NCI-H524 treated with DMSO at 0.1 percent for 48 hours (cell line): ENCODE measurements around the gene LRBA.

Experiments
- DNase-seq: peaks from one replicate; lab custom pipeline; 2025; lab: John Stamatoyannopoulos, UW

LRBA gene

DNA sequence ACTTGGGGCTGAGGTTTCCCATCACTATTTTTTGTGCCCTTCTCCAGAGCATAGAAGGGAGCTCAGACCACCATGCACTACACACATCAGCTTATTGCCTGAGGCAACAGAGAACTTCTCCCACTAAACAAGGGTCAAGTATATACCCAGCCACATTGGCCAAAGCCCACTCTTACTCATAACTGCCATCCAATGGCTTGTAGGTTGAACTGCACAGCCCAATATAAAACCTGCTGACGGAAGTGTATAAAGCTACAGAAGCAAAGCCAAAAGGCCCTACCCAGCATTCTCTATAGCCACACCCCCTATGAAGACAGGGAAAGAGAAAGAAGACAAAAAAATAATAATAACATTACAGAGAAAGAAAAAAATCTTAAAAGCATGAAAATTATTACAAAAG lies 139.7 kb downstream of the LRBA start:
- no peak for DNase-seq

DNA sequence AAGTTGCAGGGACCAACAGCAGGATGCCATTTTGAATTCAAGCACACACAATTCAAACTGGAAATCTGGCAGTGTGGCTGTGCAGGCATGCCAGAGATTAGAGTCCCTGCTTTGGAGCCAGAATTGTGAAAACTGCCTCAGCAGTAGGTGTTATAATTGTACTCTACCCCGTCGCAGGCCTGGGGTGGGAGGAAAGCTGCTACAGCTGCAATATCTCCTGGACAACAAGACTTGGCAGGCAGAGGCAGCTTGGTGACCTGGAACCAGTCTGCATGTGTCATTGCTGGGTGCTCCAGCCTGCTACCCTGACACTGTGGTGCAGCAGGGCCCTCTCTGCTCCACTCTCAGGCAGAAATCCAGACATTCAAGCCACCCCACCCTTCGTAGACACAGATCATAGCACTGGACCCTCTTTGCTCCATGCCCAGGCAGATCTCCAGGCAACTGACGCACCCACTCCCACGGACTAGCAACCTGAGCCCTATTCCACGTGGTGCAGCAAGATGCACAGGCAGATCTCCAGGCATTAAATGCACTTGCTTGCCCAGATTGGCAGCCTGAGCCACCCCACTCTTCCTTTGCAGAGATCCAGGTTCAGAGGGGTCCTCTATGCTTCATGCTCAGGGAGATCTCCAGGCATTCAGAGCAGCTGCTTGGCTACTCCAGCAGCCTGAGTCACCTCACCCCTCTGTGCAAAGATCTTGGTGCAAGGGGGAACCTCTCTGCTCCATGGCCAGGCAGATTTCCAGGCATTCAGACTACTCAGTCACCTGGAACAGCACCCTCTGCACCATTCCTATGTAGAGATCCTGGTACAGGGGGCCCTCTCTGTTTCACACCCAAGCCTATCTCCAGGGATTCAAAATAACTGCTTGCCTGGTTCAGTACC lies 140.5 kb downstream of the LRBA start:
- no peak for DNase-seq

DNA sequence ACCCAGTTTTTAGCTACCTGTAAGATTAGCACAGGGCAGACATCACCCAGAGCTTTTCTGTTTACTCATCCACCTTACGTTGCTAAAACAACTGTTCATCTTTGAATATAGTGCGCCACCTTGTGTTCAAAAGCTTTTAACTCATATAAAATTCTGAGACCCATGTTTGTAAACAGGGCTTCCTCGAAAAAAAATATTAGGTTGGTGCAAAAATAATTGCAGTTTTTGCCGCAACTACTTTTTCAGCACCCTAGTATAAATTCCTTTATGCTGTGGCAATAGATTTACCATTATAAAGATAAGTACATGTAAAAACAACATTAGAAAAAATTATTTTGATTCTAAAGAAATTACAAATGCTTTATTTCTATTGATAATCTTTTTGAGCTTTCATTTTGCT lies 147.9 kb downstream of the LRBA start:
- DNase-seq: no peak

DNA sequence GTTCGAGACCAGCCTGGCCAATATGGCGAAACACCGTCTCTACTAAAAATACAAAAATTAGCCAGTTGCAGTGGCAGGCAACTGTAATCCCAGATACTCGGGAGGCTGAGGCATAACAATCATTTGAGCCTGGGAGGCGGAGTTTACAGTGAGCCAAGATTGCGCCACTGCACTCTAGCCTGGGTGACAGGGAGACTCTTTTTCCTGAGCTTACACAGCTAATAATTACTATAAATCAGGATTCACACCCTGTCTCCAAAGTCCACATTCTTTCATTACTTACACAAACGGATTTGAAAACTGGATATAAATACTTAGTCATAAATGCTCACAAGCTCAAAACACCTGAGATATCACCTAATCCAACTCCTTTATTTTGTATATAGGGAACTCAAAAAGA lies 151.6 kb downstream of the LRBA start:
- no peak for DNase-seq

DNA sequence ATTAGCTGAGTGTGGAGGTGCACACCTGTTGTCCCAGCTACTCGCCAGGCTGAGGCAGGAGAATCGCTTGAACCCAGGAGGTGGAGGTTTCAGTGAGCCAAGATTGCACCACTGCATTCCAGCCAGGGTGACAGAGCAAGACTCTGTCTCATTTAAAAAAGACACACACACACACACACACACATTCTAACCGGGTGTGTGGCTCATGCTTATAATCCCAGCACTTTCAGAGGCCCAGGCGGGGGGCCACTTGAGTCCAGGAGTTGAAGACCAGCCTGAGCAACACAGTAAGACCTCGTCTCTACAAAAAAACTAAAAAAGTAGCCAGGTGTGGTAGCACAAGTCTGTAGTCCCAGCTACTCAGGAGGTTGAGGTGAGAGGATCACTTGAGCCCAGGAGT lies 152.3 kb downstream of the LRBA start:
- no peak for DNase-seq

DNA sequence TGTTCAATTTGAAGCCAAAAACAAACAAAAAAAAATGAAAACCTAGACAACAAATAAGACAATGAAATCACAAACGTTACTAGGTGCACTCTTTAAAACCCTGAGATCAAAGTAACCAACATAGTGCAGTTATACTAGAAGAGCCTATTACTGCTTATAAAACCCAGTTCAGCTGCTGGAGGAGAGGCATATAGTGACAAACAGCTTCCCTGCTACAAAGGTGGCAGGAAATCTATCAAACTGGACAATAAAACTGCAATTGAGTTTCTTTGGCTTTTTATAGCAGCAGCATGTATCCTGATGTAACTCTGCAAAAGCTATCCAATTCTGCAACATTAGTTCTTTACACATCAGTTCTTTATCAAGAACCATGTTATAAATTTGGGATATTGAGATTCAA lies 155.6 kb downstream of the LRBA start:
- no peak for DNase-seq

DNA sequence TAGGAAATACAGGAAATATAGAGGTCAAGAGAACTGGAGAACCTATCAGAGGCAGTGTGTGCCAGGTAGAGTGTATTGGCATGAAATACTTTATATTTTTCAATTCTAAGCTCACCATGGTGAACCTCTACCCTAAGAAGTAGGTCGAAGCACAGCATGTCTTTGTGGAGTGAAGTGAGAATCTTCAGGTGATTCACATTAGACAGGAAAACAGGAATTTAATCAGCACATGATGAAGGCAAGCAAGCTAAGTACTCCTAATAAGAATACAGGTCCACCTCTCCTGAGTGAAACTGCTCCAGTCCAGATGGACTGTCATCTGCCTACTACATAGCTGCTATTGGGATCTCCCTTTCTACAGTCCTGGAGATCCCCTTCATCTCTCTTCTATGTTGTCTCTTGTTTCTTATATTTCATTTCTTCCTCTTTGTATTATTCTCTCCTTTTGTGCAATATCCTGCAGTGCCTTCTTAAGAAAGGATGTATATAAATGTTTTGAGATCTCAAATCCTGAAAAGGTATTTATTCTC lies 159.0 kb downstream of the LRBA start:
- no peak for DNase-seq

DNA sequence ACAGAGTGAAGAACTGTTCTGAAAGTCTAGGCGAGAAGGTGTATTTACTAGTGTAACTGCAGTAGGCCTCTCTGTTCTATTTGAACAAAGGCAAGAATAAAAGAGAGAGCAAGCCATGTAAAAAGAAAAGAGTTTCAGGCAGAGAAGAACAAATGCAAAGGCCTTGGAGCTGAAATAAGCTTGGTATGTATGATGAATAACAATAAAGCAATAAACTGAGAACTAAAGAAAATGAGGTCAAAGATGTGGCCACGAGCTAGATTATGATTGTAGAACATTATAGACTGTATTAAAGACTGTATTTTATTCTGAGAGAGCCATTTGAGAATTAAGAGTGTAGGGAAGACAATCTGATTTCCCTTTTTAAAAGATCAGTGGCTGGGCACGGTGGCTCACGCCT lies 160.5 kb downstream of the LRBA start:
- no peak for DNase-seq

DNA sequence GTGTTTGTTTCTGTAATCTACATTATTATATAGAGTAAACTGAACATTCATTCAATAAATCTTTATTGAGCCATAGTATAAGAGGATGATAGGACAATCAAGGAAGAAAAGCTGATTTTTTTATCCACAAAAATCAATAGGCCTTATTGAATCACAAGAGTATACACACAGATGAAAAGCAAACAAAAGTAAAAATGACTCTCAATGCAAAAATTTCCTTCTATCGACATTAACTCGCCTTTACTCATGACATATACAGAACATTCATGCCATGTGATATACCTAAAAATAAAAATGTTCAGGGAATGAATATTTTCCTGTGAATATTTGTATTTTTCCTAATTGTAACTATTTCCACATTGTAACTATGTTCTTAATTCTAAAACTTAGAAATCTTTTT lies 161.2 kb downstream of the LRBA start:
- DNase-seq: no peak

DNA sequence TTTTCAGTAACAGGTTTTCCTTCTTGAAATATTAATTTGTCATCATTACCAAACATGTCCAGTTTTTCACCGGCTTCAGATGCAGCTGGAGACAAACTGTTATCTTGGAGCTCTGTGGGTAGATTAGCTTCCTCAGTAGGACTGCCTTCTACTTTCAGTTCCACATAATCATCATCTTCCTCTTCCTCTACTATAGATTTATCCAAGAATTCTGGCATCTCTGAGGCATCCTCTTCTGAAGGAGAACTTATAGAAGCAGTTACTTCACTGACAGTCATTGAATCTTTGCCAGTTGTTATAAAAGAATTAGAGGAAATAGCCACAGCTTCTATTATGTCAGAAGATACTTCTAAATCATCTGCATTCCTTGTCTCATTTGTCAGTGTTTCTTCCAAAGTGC lies 162.9 kb downstream of the LRBA start:
- DNase-seq: no peak

DNA sequence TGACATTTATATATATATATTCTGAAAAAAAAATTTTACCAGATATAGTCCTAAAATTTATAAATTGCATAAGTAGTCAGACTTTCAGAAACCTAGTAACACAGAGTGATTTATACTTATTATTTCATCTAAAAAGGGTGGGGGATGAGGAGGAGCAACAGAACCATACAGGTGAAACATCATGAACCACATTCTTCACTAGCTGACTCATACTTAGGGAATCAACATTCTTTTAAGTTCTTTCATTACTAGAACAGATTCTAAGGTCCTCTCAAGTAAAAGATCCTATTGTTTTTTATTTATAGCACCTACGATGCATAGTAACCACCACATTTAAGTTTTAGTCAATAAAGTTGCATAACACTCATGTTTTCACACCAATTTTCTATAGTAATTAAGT lies 166.1 kb downstream of the LRBA start:
- no peak for DNase-seq

DNA sequence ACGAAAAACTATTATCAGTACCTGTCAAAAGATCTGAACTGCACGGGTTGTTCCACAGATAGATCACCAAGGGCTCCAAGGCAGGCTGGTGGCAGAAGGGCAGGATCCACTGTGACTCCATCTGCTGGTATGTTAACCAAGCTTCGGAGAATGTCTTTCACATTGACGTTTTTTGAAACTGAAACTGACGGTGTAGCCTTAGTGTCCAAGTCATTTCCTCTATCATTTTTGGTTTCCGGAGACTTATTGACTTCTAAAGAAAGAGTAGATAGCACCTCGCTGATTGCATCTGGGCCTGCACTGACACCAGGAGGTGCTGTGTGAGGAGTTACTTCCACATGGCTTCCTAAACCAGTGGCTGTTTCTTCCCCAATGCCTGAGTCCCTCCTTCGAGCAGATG lies 186.9 kb downstream of the LRBA start:
- no peak for DNase-seq

DNA sequence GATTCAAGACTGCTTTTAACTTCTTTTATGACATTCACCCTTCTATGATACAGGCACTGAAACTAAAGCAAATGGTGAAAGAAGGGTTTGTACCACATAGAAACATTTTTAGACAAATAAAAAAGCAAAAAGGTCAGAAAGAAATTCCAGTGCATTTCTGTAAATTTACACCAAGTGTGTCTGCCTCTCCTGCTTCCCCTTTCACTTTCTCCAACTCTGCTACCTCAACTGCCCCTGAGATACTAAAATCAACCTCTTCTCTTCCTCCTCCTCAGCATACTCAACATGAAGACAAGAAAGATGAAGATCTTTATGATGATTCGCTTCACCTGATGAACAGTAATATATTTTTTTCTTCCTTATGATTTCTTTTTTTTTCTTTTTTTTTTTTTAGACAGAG lies 187.9 kb downstream of the LRBA start:
- DNase-seq: no peak

DNA sequence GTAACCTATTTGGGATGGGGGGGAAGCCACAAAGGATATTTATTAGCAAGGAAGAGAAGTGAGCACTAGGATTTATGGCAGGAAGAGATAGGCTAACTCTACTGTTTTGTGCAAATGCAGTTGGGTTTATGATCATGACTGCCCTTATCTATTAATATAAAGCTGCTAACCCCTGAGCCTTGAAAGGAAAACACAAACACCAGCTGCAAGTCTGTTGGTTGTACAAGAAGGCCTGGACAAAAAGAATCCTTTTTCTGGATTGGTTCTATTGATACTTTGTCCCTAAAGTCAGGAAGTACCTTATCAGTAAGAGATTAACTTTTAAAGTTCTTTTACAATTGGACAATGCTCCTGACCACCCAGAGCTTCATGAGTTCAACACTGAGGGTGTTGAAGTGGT lies 188.8 kb downstream of the LRBA start:
- no peak for DNase-seq

DNA sequence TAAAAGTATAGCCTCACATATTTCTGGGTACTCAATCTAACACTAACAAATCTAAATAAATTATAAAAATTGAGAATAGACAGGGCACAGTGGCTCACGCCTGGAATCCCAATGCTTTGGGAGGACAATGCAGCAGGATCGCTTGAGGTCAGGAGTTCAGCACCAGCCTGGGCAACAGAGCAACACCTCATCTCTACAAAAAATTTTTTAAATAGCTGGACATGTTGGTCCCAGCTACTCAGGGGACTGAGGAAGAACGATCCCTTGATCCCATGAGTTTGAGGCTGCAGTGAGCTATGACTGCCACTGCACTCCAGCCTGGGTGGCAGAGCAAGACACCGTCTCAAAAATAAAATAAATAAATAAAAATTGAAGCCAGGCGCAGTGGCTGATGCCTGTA lies 192.7 kb downstream of the LRBA start:
- DNase-seq: no peak

DNA sequence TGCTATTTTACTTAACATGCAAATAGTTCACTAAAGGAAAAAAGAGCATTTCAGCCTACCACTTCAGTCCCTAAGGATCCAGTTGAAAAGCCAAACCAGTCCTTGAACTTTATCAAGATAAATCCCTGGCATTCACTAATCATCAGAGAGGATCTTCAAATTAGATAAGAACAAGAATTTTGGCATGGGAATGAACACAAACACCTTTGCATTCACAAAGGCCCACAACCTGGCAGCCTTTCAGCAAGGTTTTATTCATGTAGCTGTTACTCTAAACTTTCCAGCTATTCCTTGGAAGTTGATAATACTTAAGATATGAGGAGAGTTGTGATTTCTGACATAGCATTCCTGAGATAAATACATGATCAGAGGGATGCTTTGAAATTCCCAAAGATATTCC lies 193.4 kb downstream of the LRBA start:
- no peak for DNase-seq

DNA sequence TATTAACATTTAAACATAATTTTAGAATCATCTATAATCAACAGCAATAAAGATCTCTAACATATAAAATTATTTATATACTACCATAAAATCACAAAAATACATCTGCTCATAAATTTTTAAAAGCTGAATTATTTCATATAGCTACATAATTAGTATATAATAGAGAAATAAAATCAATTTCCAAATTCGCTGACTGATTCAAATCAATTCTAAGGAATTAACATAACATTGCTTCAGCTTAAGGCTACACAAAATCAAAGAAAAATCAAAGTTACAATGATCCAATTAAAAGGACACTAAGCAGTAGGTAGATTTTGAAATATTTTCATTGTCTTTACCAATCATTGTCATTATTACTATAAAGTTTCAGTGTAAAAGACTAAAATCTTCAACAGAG lies 194.7 kb downstream of the LRBA start:
- no peak for DNase-seq

DNA sequence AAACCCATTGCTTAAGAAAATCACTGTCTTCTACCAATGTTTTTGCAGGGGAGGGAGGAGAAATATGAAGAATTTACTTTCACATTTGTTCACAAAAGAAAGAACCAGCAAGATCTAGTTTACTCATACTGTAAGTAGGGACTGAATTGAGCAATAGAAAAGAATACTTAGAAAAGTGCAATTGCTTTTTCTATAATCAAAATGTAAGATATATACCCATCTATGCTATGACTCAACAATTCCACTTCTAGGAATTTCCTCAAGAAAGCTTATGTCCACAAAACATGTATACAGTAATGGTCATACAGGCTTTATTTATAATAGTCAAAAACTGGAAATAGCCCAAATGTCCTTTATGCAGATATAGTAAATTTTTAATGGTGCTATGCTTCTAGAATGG lies 196.4 kb downstream of the LRBA start:
- no peak for DNase-seq

DNA sequence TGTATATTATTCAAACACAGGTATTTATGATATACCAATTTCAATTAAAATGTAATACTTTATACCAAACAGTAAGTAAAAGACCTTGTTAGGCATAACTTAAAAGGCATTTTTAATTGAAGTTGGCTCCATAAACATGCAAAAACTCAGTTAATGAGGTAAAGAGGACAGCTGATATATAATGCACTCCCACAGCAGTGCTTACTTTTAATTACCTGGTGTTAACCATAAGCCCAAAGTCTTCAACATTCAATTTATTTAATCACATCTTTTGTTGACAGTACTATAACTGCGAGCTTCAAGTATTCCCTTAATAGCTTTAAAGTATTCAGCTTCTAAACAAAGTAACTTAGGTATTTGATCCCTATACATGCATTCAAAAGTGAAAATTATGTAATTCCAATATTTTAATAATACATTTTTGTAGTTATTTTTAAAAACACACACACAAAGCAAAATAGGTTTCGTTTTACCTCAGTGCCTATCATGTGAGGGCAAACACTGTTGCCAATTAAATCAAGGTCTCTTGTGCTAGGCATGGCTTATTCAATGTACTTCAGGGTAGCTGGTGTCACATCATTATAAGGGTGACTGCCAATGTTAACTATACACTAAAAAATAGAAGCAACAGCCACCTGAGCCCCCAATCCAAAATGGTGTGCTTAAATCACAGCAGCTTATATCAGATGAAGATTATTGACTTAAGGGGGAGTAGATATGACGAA lies 197.1 kb downstream of the LRBA start:
- DNase-seq: no peak

DNA sequence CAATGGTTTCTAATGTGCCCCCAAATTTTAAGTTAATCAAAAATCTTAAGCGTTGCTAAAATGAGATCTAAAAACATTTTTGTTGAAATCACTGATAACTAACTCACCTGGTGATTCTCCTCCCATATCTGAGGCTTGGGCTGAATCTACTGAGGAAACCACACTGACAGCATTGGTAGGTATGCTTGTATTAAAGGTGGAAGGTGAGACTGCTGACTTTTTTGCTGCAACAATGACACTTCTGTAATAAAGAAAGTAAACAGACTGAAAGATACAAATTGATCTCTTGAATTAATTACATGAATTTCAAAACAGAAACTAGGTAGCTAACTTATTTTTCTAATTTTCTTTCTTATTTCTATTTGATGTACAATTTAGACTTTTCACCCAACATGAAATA lies 198.1 kb downstream of the LRBA start:
- DNase-seq: no peak

DNA sequence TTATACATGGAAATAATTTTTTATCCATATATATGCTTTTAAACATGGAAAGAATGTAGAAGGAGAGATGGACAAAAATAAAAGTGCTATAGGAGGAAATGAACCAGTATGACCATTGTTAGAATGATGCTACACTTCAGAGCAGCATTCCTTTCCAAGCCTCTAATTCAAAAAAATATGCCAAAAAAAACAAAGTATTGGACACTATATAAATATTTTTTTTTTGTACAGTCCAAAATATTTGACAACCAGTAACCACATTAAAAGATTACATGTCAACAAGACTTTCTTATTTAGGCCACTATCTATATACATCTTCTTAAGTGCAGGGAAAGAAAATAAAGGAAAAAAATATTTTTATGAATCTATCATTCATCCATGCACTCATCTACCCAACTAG lies 198.6 kb downstream of the LRBA start:
- no peak for DNase-seq

DNA sequence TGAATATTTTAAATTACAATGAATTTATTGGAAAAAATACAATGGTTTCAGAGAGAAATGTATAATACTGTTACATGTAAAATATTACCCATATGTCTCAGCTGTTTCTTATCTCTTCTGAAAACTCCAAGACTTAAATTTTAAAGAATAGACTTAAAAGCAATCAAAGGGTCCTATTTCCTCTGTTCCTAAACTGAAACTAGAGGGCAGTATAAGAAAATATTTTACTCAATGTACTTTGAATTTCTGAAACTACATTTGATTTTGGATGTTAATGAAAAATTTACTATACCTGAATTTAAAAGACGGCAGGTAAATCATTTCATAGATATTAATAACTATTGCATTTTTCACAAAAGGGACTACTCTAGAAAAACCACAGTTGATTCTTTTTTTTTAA lies 200.2 kb downstream of the LRBA start:
- DNase-seq: no peak
